HCT116 (cell line): Measurements from ENCODE around the gene CNTNAP2. TPM values are rescaled to one million over a fixed set of nuclear protein-coding genes. Genes with fewer than 3 reads are reported as not detected.

ENCODE experiments used
- ATAC-seq: fragments of 200-7000 bp; cut with Tn5 transposase; 2 replicates; pipeline ENCODE4 v1.9.1; 2020; ENCODE audit warnings: mild to moderate bottlenecking, moderate library complexity
- BruUV-seq: library from RNA; stranded (reverse); fragments of 400-500 nt; replicated peaks from 2 replicates; lab custom pipeline; 2021; lab: Mats Ljungman, UMichigan
- CTCF ChIA-PET: fragments of 300-600 bp; sonication (Branson Sonifier 250); formaldehyde crosslinking; loops from one replicate; lab custom pipeline; 2021; ENCODE audit warnings: antibody characterized with exemption; lab: Charles Lee
- POLR2A ChIA-PET: fragments of 300-600, 350-600 bp; sonication (Branson Sonifier 250); formaldehyde crosslinking; loops from one replicate; lab custom pipeline; 2021; ENCODE audit warnings: antibody characterized with exemption; lab: Charles Lee
- RAD21 ChIA-PET, 2 experiments: fragments of 300-600 bp; sonication (Branson Sonifier 250); formaldehyde crosslinking; loops; one replicate each; lab custom pipeline; 2023; ENCODE audit warnings: low total read pairs in 2 of 2; ENCODE audit not compliant: uncharacterized antibody in 2 of 2, unreplicated experiment in 2 of 2, low non-redundant PET in 1 of 2; lab: Charles Lee
- DNase-seq: peaks from one replicate; pipeline ENCODE4 v3.0.0-alpha.2; 2010; ENCODE audit warnings: low read depth, low spot score
- H2AFZ ChIP-seq: fragments of 200-600 bp; shearing (Covaris generic), sonication (generic); 2 replicates; pipeline ENCODE4 v1.6.1; 2017; ENCODE audit warnings: low read depth, mixed run types, mixed read lengths, antibody characterized with exemption, low read length; ENCODE audit not compliant: poor library complexity, severe bottlenecking
- H3K27ac ChIP-seq: 2 replicates; pipeline ENCODE4 v1.5.1; 2012; ENCODE audit warnings: low read depth, low read length
- H3K27me3 ChIP-seq: fragments of 200-600 bp; sonication (generic); 2 replicates; pipeline ENCODE4 v1.6.1; 2016; ENCODE audit warnings: mixed run types, low read length, mixed read lengths; ENCODE audit not compliant: insufficient read depth
- H3K36me3 ChIP-seq, 2 experiments: fragments of 200-500 bp in 1 of 2; fragments of 200-600 bp in 1 of 2; sonication (Bioruptor generic) in 1 of 2; sonication (generic) in 1 of 2; 2 replicates each; pipeline versions ENCODE4 v1.5.1 to v1.6.1; 2014 to 2016; ENCODE audit warnings: low read length in 2 of 2, inconsistent platforms in 1 of 2, mixed read lengths in 1 of 2, mixed run types in 1 of 2; ENCODE audit not compliant: insufficient read depth in 2 of 2, control insufficient read depth in 1 of 2
- H3K4me1 ChIP-seq, 2 experiments: fragments of 200-600 bp in 1 of 2; sonication (generic) in 1 of 2; 2 replicates each; pipeline versions ENCODE4 v1.5.1 to v1.6.1; 2012 to 2017; ENCODE audit warnings: low read length in 2 of 2, inconsistent platforms in 1 of 2, mild to moderate bottlenecking in 1 of 2, mixed read lengths in 1 of 2, mixed run types in 1 of 2, moderate library complexity in 1 of 2; ENCODE audit not compliant: insufficient read depth in 2 of 2, control insufficient read depth in 1 of 2
- H3K4me2 ChIP-seq: fragments of 200-600 bp; sonication (generic); 2 replicates; pipeline ENCODE4 v1.6.1; 2017; ENCODE audit warnings: mixed run types, low read length, mixed read lengths
- H3K4me3 ChIP-seq, 2 experiments: fragments of 200-600 bp in 1 of 2; sonication (generic) in 1 of 2; replicated peaks in 1 of 2; 2 replicates each; pipeline ENCODE4 v1.5.1; 2011 to 2016; ENCODE audit warnings: low read length in 2 of 2, control low read depth in 1 of 2, low read depth in 1 of 2, mild to moderate bottlenecking in 1 of 2, mixed read lengths in 1 of 2, mixed run types in 1 of 2
- H3K79me2 ChIP-seq: fragments of 200-600 bp; sonication (generic); 2 replicates; pipeline ENCODE4 v1.6.1; 2017; ENCODE audit warnings: mild to moderate bottlenecking, mixed run types, low read length, moderate library complexity, mixed read lengths; ENCODE audit not compliant: insufficient read depth
- H3K9ac ChIP-seq: fragments of 200-600 bp; sonication (generic); 2 replicates; pipeline ENCODE4 v1.6.1; 2016; ENCODE audit warnings: low read length, mixed read lengths
- H3K9me2 ChIP-seq: fragments of 200-600 bp; sonication (generic), shearing (Covaris generic); 2 replicates; pipeline ENCODE4 v1.6.1; 2017; ENCODE audit warnings: mixed run types, mild to moderate bottlenecking, moderate library complexity; ENCODE audit not compliant: insufficient read depth
- H3K9me3 ChIP-seq, 2 experiments: fragments of 200-500 bp in 1 of 2; fragments of 200-600 bp in 1 of 2; sonication (Bioruptor generic) in 1 of 2; sonication (generic) in 1 of 2; 2 replicates each; pipeline ENCODE4 v1.6.1; 2014 to 2017; ENCODE audit warnings: low read length in 2 of 2, mixed read lengths in 2 of 2, inconsistent platforms in 1 of 2, low read depth in 1 of 2, mild to moderate bottlenecking in 1 of 2, mixed run types in 1 of 2, moderate library complexity in 1 of 2; ENCODE audit not compliant: control insufficient read depth in 1 of 2, insufficient read depth in 1 of 2
- H4K20me1 ChIP-seq: fragments of 200-600 bp; sonication (generic), shearing (Covaris generic); 2 replicates; pipeline ENCODE4 v1.6.1; 2017; ENCODE audit warnings: mixed run types, mild to moderate bottlenecking, moderate library complexity; ENCODE audit not compliant: insufficient read depth
- ATF3 ChIP-seq: IDR thresholded peaks from 2 replicates; pipeline ENCODE4 v1.6.1; 2012
- CBX3 ChIP-seq: IDR thresholded peaks from 2 replicates; pipeline ENCODE4 v1.6.1; 2012; ENCODE audit warnings: low read depth
- CEBPB ChIP-seq: IDR thresholded peaks from 2 replicates; pipeline ENCODE4 v1.6.1; 2012; ENCODE audit warnings: low read depth
- CTCF ChIP-seq, 3 experiments: fragments of 200-600 bp in 1 of 3; sonication (generic) in 1 of 3; IDR thresholded peaks in 2 of 3; conservative IDR thresholded peaks in 1 of 3; 2 replicates each; pipeline ENCODE4 v1.5.1; 2012 to 2017; ENCODE audit warnings: low read depth in 2 of 3, low read length in 2 of 3, antibody characterized with exemption in 1 of 3, borderline replicate concordance in 1 of 3, control low read depth in 1 of 3, mild to moderate bottlenecking in 1 of 3, mixed read lengths in 1 of 3, mixed run types in 1 of 3, moderate library complexity in 1 of 3; ENCODE audit not compliant: insufficient read depth in 1 of 3
- EGR1 ChIP-seq: IDR thresholded peaks from 2 replicates; pipeline ENCODE4 v1.6.1; 2012; ENCODE audit warnings: low read depth
- ELF1 ChIP-seq: IDR thresholded peaks from 2 replicates; pipeline ENCODE4 v1.6.1; 2012; ENCODE audit warnings: low read depth, borderline replicate concordance
- EZH2 ChIP-seq: fragments of 200-600 bp; sonication (generic); IDR thresholded peaks from 2 replicates; pipeline ENCODE4 v1.6.1; 2017; ENCODE audit warnings: antibody characterized with exemption, mixed run types
- POLR2A ChIP-seq: IDR thresholded peaks from 2 replicates; pipeline ENCODE4 v1.7.0; 2011; ENCODE audit warnings: borderline replicate concordance; ENCODE audit not compliant: insufficient read depth, insufficient read length; ENCODE audit errors: extremely low read depth
- POLR2AphosphoS5 ChIP-seq: IDR thresholded peaks from 2 replicates; pipeline ENCODE4 v1.6.1; 2011; ENCODE audit warnings: mild to moderate bottlenecking, low read depth, low read length, moderate library complexity
- SRF ChIP-seq: IDR thresholded peaks from 2 replicates; pipeline ENCODE4 v1.6.1; 2012; ENCODE audit warnings: low read depth
- TCF7L2 ChIP-seq: IDR thresholded peaks from 2 replicates; pipeline ENCODE4 v1.7.0; 2011; ENCODE audit warnings: borderline replicate concordance, inconsistent platforms; ENCODE audit not compliant: insufficient read depth, insufficient read length; ENCODE audit errors: extremely low read depth
- YY1 ChIP-seq: IDR thresholded peaks from 2 replicates; pipeline ENCODE4 v1.6.1; 2011; ENCODE audit warnings: low read length, low read depth, moderate library complexity, mild to moderate bottlenecking; ENCODE audit not compliant: insufficient replicate concordance; ENCODE audit errors: extremely low read depth
- intact Hi-C: fragments of 100-400 bp; cut with micrococcal nuclease; formaldehyde crosslinking; loops from 2 replicates; pipeline ENCODE4 v1.10.0; 2022
- total RNA-seq: library from RNA; stranded (reverse); gene quantifications from one replicate; pipeline ENCODE4 v1.2.1, GENCODE V29; 2021; ENCODE audit not compliant: unreplicated experiment
- TF ChIP-seq, protein P1 (sequence below): IDR thresholded peaks from 2 replicates; pipeline ENCODE4 v1.6.1; 2012; ENCODE audit warnings: low read depth

The CNTNAP2 gene
- total RNA-seq, 1 experiment from 2014 or later: 0.37 TPM

- H3K9ac ChIP-seq: no peak overlapping the region
- ATAC-seq: no peak
These were observed 1452.7 kb downstream of the CNTNAP2 start for GRCh38 chr7:147569116-147569913.

More at GRCh38 chr7:147569116-147569913, 1452.7 kb downstream of the CNTNAP2 start:
- intact Hi-C loops: no loop called here
- no peaks in the 10 kb centered on the region for H3K9me2 ChIP-seq
- no peaks in the 10 kb centered on the region for H3K79me2 ChIP-seq
- peaks cover 4 to 28% of the 10 kb centered on the region in 2 experiments for H3K9me3 ChIP-seq
- no peak for DNase-seq
- H3K27me3 ChIP-seq: no peaks in the 10 kb centered on the region
- no peak overlapping the region for H2AFZ ChIP-seq
- H3K27ac ChIP-seq: no peak overlapping the region
- H3K4me2 ChIP-seq: no peak overlapping the region
- ChIA-PET RAD21 (no interaction called here), CTCF (no interaction called here), POLR2A (no interaction called here)
- H3K4me3 ChIP-seq: no peak overlapping the region
- no peak for TF ChIP-seq ATF3
- TF ChIP-seq YY1: no peak
- no peak for TF ChIP-seq CBX3
- TF ChIP-seq POLR2AphosphoS5: no peak
- TF ChIP-seq EGR1: no peak
- TF ChIP-seq, protein P1, sequence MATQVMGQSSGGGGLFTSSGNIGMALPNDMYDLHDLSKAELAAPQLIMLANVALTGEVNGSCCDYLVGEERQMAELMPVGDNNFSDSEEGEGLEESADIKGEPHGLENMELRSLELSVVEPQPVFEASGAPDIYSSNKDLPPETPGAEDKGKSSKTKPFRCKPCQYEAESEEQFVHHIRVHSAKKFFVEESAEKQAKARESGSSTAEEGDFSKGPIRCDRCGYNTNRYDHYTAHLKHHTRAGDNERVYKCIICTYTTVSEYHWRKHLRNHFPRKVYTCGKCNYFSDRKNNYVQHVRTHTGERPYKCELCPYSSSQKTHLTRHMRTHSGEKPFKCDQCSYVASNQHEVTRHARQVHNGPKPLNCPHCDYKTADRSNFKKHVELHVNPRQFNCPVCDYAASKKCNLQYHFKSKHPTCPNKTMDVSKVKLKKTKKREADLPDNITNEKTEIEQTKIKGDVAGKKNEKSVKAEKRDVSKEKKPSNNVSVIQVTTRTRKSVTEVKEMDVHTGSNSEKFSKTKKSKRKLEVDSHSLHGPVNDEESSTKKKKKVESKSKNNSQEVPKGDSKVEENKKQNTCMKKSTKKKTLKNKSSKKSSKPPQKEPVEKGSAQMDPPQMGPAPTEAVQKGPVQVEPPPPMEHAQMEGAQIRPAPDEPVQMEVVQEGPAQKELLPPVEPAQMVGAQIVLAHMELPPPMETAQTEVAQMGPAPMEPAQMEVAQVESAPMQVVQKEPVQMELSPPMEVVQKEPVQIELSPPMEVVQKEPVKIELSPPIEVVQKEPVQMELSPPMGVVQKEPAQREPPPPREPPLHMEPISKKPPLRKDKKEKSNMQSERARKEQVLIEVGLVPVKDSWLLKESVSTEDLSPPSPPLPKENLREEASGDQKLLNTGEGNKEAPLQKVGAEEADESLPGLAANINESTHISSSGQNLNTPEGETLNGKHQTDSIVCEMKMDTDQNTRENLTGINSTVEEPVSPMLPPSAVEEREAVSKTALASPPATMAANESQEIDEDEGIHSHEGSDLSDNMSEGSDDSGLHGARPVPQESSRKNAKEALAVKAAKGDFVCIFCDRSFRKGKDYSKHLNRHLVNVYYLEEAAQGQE: no peak
- no peak for TF ChIP-seq POLR2A
- TF ChIP-seq CEBPB: no peak
- no peak for TF ChIP-seq ELF1
- no peak for TF ChIP-seq EZH2
- no peak for TF ChIP-seq TCF7L2
- TF ChIP-seq CTCF (IDR thresholded peaks at IDR 0.05 in 2 of 3, conservative IDR thresholded peaks at IDR 0.05 in 1 of 3; ENCODE audit: borderline replicate concordance in 1 of 3, insufficient read depth in 1 of 3, low read depth in 2 of 3, low read length in 2 of 3): no peak
- TF ChIP-seq SRF: no peak
- H3K36me3 ChIP-seq: no peaks in the 10 kb centered on the region
- no TSS peak for BruUV-seq
- no peaks in the 10 kb centered on the region for H3K4me1 ChIP-seq
- H4K20me1 ChIP-seq: no peaks in the 10 kb centered on the region
